8988T (cell line): ENCODE measurements around the gene EIF2B2.

Experiments
- DNase-seq: peaks from one replicate; pipeline ENCODE4 v3.0.0; 2011

Gene EIF2B2

GRCh38 chr14:75046899-75047298 is 44.2 kb downstream of the EIF2B2 start:
- no peak for DNase-seq

- no peak for DNase-seq
Observed at GRCh38 chr14:75047506-75047905, 44.8 kb downstream of the EIF2B2 start.

- no peak for DNase-seq
Observed at GRCh38 chr14:75048101-75048500, 45.4 kb downstream of the EIF2B2 start.

- no peak for DNase-seq
Observed at GRCh38 chr14:75049136-75049535, 46.4 kb downstream of the EIF2B2 start.

- no peak for DNase-seq
Observed at GRCh38 chr14:75049731-75050201, 47.0 kb downstream of the EIF2B2 start.

- peak; percentile 73 for DNase-seq
Observed at GRCh38 chr14:75050852-75051555, 48.3 kb downstream of the EIF2B2 start, which contains the start of gene MLH3. TSS of gene MLH3 (minus strand) at chr14:75051467. CDS start at chr14:75049655, 1,812 bp downstream.

GRCh38 chr14:75051556-75051899 is 48.8 kb downstream of the EIF2B2 start:
- DNase-seq = no peak

GRCh38 chr14:75053396-75054291 is 50.9 kb downstream of the EIF2B2 start:
- no peak for DNase-seq

- DNase-seq = no peak
Observed at GRCh38 chr14:75054421-75054820, 51.7 kb downstream of the EIF2B2 start.

GRCh38 chr14:75059642-75060041 is 56.9 kb downstream of the EIF2B2 start:
- no peak for DNase-seq

GRCh38 chr14:75060420-75060819 is 57.7 kb downstream of the EIF2B2 start:
- no peak for DNase-seq
